ENCODE results near the gene MGAT1.

GRCh38 chr5:180785121-180785781, 17.4 kb downstream of the MGAT1 start:
- no peak for TF ChIP-seq CTCF (IDR thresholded peaks at IDR 0.05; ENCODE audit: poor library complexity, severe bottlenecking)
- no peak for TF ChIP-seq EP300 (conservative IDR thresholded peaks at IDR 0.05; ENCODE audit: poor library complexity, severe bottlenecking)
- no peak for TF ChIP-seq REST (IDR thresholded peaks at IDR 0.05; ENCODE audit: borderline replicate concordance)
- TF ChIP-seq TAF1 (IDR thresholded peaks at IDR 0.05; ENCODE audit: low read depth): no peak
- no peak for TF ChIP-seq EZH2 (IDR thresholded peaks at IDR 0.05; ENCODE audit: borderline replicate concordance, insufficient read depth, low read length, poor library complexity, severe bottlenecking)
- TF ChIP-seq RAD21 (conservative IDR thresholded peaks at IDR 0.05): no peak
- no peak for TF ChIP-seq POLR2AphosphoS5 (IDR thresholded peaks at IDR 0.05)
- TF ChIP-seq SMC3 (conservative IDR thresholded peaks at IDR 0.05; ENCODE audit: poor library complexity): no peak
